ENCODE data around the gene BYSL. TPM values are rescaled to one million over a fixed set of nuclear protein-coding genes. Genes with fewer than 3 reads are reported as not detected.
A peak's percentile ranks its signal among the peaks of the same experiment; 100 is the strongest.

BYSL gene
- total and polyA plus RNA-seq, 9 of the 15 experiments (the other 6 are each of a cell fraction or from before 2014, with no cell fraction given): 22.2 to 92.3 (median 53.4) TPM

GRCh38 chr6:41895300-41896233 lies 25.7 kb upstream of the BYSL start, which contains the start of gene USP49 (continued):
- TF ChIP-seq ZNF282 (CRISPR knock-in tag; IDR thresholded peaks at IDR 0.05) (no peak), SRSF9 (IDR thresholded peaks at IDR 0.05; ENCODE audit: borderline replicate concordance, low read depth, low read length) (no peak), CHD2 (IDR thresholded peaks at IDR 0.05; ENCODE audit: low read depth, low read length) (peak; percentile 52; the same call in 1 of the 2 replicates), SFPQ (IDR thresholded peaks at IDR 0.05; ENCODE audit: low read depth, low read length) (peak; percentile 63; the same call in 1 of the 2 replicates), ATF1 (CRISPR knock-in tag; IDR thresholded peaks at IDR 0.05) (peak; percentile 82), ATF1 (tag; IDR thresholded peaks at IDR 0.05) (peak; percentile 68), DLX4 (CRISPR knock-in tag; IDR thresholded peaks at IDR 0.05) (no peak), RNF2 (IDR thresholded peaks at IDR 0.05) (peak; percentile 34; the same call in 1 of the 2 replicates), CEBPG (CRISPR knock-in tag; IDR thresholded peaks at IDR 0.05) (0 out of 2 replicates have a peak, but pooled peaks have one; percentile 20), CEBPG (tag; conservative IDR thresholded peaks at IDR 0.05 in 1 of 2, IDR thresholded peaks at IDR 0.05 in 1 of 2) (peak; percentile 9 to 79; a peak in 2 of 4 replicates), HDAC2 (IDR thresholded peaks at IDR 0.05) (peak; percentile 71; the same call in 1 of the 2 replicates), JUN (IDR thresholded peaks at IDR 0.05; ENCODE audit: borderline replicate concordance, low read depth, low read length) (0 out of 2 replicates have a peak, but pooled peaks have one; percentile 39), JUN (CRISPR knock-in tag; IDR thresholded peaks at IDR 0.05; ENCODE audit: borderline replicate concordance) (no peak), FOXA3 (CRISPR knock-in tag; conservative IDR thresholded peaks at IDR 0.05 in 1 of 2, IDR thresholded peaks at IDR 0.05 in 1 of 2) (peak; percentile 63 to 66; a peak in 1 of 4 replicates), ZBTB9 (CRISPR knock-in tag; IDR thresholded peaks at IDR 0.05) (peak; percentile 86; the same call in 1 of the 2 replicates), SMAD1 (IDR thresholded peaks at IDR 0.05; ENCODE audit: low read depth, low read length, partially characterized antibody) (no peak), TAF1 (IDR thresholded peaks at IDR 0.05; ENCODE audit: control insufficient read depth, extremely low read depth, insufficient read depth, low read length, severe bottlenecking) (peak; percentile 62), ARID3B (CRISPR knock-in tag; IDR thresholded peaks at IDR 0.05; ENCODE audit: borderline replicate concordance) (no peak), NFYB (IDR thresholded peaks at IDR 0.05; ENCODE audit: extremely low read depth, insufficient read length) (peak; percentile 61)
- TF ChIP-seq, protein P1, sequence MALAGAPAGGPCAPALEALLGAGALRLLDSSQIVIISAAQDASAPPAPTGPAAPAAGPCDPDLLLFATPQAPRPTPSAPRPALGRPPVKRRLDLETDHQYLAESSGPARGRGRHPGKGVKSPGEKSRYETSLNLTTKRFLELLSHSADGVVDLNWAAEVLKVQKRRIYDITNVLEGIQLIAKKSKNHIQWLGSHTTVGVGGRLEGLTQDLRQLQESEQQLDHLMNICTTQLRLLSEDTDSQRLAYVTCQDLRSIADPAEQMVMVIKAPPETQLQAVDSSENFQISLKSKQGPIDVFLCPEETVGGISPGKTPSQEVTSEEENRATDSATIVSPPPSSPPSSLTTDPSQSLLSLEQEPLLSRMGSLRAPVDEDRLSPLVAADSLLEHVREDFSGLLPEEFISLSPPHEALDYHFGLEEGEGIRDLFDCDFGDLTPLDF (CRISPR knock-in tag; IDR thresholded peaks at IDR 0.05): peak; percentile 63; the same call in 1 of the 2 replicates
